ENCODE measurements around the gene MOB3A.

The MOB3A gene

DNA sequence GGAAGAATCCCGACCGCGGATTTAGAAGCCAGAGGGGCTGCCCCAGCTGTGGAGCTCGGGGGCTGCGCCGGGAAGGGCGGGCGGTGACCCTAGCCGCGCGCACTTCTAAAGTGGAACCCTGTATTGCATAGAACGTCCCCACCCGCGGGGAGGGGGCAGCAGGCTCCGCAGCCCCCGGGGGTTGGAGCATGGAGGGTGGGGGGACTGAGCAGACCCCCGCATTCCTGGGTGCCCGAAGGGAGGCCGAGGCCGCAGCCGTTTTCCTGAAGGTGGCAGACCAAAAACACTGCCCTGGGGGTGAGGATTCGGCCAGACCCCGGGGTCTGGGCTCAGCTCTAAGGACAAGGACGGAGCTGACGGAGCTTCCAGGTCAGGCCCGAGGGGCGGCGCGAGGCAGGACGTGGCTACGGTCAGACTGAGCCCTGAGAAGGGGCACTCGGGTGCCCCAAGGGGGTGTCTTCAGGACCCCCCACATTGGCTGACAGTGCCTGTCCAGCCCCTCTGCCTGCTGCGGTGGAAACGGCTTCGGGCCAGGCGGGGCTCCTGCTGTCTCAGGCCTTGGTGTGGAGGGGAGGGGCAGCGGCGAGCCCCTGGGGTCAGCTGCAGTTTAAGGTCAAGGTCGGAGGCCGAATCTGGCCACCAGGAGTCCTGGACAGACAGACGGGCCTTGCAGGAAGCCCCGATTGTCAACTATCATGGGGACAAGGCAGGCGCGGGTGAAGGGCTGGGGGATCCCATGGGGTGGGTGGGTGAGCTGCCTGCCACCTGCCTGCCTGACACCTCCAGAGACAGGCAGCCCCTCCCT, 57.6 kb downstream of the MOB3A start:
- no peaks in the 10 kb centered on the region for H3K9me3 ChIP-seq (ENCODE audit: control insufficient read depth, insufficient read depth, low read depth, low read length)
- H3K4me1 ChIP-seq (ENCODE audit: control insufficient read depth, insufficient read depth, low read length): peaks cover 13% of the 10 kb centered on the region
- TF ChIP-seq REPIN1 (tag by site-specific recombination; IDR thresholded peaks at IDR 0.05; ENCODE audit: low read depth) (no peak), GLIS1 (tag by site-specific recombination; IDR thresholded peaks at IDR 0.05) (no peak), ZNF214 (tag by site-specific recombination; IDR thresholded peaks at IDR 0.05; ENCODE audit: borderline replicate concordance) (no peak), ZNF324 (tag by site-specific recombination; IDR thresholded peaks at IDR 0.05) (no peak), ZNF548 (tag by site-specific recombination; IDR thresholded peaks at IDR 0.05) (no peak), ZBTB7A (tag by site-specific recombination; IDR thresholded peaks at IDR 0.05; ENCODE audit: low read depth) (no peak), HOXD13 (CRISPR knock-in tag; IDR thresholded peaks at IDR 0.05; ENCODE audit: borderline replicate concordance) (no peak), ZNF621 (tag by site-specific recombination; IDR thresholded peaks at IDR 0.05) (no peak), ZBTB17 (tag by site-specific recombination; IDR thresholded peaks at IDR 0.05) (no peak), ZNF544 (tag by site-specific recombination; IDR thresholded peaks at IDR 0.05) (no peak), GLI4 (tag by site-specific recombination; IDR thresholded peaks at IDR 0.05) (no peak), ZNF266 (tag by site-specific recombination; IDR thresholded peaks at IDR 0.05; ENCODE audit: low read depth) (no peak)
- TF ChIP-seq, protein P1, sequence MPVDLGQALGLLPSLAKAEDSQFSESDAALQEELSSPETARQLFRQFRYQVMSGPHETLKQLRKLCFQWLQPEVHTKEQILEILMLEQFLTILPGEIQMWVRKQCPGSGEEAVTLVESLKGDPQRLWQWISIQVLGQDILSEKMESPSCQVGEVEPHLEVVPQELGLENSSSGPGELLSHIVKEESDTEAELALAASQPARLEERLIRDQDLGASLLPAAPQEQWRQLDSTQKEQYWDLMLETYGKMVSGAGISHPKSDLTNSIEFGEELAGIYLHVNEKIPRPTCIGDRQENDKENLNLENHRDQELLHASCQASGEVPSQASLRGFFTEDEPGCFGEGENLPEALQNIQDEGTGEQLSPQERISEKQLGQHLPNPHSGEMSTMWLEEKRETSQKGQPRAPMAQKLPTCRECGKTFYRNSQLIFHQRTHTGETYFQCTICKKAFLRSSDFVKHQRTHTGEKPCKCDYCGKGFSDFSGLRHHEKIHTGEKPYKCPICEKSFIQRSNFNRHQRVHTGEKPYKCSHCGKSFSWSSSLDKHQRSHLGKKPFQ (tag by site-specific recombination; IDR thresholded peaks at IDR 0.05): no peak
- H3K27ac ChIP-seq (ENCODE audit: extremely low read depth, low read depth, low read length): no peak overlapping the region
- ChIA-PET CTCF (interaction anchor here (0.7 to 1.1 kb wide), 4 partner anchors 18 to 698 kb away, joined by 3 to 8 read pairs (median 3); no protein-coding TSS in a partner anchor), POLR2A (interaction anchor here (0.9 to 1.3 kb wide), 2 partner anchors 11 to 25 kb away, joined by 3 read pairs; no protein-coding TSS in a partner anchor)
- H3K4me3 ChIP-seq (ENCODE audit: low read depth, low read length): no peak overlapping the region
- H3K36me3 ChIP-seq (ENCODE audit: control insufficient read depth in 2 of 2, insufficient read depth in 1 of 2, low read length in 2 of 2): peaks cover 0 to 49% of the 10 kb centered on the region in 2 experiments; a peak in 2 of 3 replicates

DNA sequence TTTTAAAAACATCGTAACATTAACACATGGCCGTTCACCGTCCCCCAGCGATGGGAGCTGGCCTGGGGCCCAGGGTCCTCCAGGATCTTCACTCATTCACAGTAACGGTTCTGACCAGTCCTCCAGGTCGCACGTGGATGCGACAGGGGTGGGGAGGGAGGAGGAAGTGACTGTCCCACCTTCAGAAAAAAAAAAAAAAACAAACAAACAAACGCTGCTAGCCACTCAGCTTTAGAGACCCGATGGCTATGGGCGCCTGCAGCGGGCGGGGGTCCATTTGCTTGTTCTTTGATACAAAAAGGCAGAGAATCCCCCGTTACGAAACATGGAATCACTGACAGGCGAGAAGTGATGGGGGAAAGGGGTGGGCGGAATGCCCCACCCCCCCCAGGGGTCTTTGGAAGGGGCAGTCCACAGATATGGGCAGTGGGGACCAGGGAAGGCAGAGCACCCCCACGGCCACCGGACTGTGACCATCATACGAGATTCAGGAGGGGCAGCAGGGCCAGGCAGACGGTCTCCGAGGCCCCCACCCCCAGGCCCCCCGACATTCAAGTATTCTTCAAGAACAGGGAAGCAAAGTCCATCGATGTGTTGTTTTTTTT, 58.4 kb downstream of the MOB3A start:
- H3K36me3 ChIP-seq (ENCODE audit: control insufficient read depth in 2 of 2, insufficient read depth in 1 of 2, low read length in 2 of 2): peaks cover 0 to 42% of the 10 kb centered on the region in 2 experiments; a peak in 2 of 3 replicates
- H3K9me3 ChIP-seq (ENCODE audit: control insufficient read depth, insufficient read depth, low read depth, low read length): no peaks in the 10 kb centered on the region
- ChIA-PET CTCF (interaction anchor here (0.5 to 0.7 kb wide), 5 partner anchors 10 to 699 kb away, joined by 3 to 5 read pairs (median 3); no protein-coding TSS in a partner anchor), POLR2A (interaction anchor here (0.5 to 3.2 kb wide), 4 partner anchors 11 to 114 kb away, joined by 3 to 17 read pairs (median 4); no protein-coding TSS in a partner anchor)
- TF ChIP-seq, protein P2, sequence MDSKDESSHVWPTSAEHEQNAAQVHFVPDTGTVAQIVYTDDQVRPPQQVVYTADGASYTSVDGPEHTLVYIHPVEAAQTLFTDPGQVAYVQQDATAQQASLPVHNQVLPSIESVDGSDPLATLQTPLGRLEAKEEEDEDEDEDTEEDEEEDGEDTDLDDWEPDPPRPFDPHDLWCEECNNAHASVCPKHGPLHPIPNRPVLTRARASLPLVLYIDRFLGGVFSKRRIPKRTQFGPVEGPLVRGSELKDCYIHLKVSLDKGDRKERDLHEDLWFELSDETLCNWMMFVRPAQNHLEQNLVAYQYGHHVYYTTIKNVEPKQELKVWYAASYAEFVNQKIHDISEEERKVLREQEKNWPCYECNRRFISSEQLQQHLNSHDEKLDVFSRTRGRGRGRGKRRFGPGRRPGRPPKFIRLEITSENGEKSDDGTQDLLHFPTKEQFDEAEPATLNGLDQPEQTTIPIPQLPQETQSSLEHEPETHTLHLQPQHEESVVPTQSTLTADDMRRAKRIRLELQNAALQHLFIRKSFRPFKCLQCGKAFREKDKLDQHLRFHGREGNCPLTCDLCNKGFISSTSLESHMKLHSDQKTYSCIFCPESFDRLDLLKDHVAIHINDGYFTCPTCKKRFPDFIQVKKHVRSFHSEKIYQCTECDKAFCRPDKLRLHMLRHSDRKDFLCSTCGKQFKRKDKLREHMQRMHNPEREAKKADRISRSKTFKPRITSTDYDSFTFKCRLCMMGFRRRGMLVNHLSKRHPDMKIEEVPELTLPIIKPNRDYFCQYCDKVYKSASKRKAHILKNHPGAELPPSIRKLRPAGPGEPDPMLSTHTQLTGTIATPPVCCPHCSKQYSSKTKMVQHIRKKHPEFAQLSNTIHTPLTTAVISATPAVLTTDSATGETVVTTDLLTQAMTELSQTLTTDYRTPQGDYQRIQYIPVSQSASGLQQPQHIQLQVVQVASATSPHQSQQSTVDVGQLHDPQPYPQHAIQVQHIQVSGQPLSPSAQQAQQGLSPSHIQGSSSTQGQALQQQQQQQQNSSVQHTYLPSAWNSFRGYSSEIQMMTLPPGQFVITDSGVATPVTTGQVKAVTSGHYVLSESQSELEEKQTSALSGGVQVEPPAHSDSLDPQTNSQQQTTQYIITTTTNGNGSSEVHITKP (tag by site-specific recombination; IDR thresholded peaks at IDR 0.05): peak; percentile 61; the same call in 1 of the 2 replicates
- TF ChIP-seq, protein P3, sequence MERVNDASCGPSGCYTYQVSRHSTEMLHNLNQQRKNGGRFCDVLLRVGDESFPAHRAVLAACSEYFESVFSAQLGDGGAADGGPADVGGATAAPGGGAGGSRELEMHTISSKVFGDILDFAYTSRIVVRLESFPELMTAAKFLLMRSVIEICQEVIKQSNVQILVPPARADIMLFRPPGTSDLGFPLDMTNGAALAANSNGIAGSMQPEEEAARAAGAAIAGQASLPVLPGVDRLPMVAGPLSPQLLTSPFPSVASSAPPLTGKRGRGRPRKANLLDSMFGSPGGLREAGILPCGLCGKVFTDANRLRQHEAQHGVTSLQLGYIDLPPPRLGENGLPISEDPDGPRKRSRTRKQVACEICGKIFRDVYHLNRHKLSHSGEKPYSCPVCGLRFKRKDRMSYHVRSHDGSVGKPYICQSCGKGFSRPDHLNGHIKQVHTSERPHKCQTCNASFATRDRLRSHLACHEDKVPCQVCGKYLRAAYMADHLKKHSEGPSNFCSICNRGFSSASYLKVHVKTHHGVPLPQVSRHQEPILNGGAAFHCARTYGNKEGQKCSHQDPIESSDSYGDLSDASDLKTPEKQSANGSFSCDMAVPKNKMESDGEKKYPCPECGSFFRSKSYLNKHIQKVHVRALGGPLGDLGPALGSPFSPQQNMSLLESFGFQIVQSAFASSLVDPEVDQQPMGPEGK (tag by site-specific recombination; IDR thresholded peaks at IDR 0.05): 0 out of 2 replicates have a peak, but pooled peaks have one; percentile 22
- TF ChIP-seq, protein P4, sequence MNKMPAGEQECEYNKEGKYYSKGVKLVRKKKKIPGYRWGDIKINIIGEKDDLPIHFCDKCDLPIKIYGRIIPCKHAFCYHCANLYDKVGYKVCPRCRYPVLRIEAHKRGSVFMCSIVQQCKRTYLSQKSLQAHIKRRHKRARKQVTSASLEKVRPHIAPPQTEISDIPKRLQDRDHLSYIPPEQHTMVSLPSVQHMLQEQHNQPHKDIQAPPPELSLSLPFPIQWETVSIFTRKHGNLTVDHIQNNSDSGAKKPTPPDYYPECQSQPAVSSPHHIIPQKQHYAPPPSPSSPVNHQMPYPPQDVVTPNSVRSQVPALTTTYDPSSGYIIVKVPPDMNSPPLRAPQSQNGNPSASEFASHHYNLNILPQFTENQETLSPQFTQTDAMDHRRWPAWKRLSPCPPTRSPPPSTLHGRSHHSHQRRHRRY (tag by site-specific recombination; IDR thresholded peaks at IDR 0.05): no peak
- TF ChIP-seq ZNF510 (tag by site-specific recombination; IDR thresholded peaks at IDR 0.05; ENCODE audit: insufficient replicate concordance) (no peak), ZNF16 (tag by site-specific recombination; IDR thresholded peaks at IDR 0.05; ENCODE audit: low read depth) (no peak), ZNF654 (tag by site-specific recombination; IDR thresholded peaks at IDR 0.05; ENCODE audit: low read depth) (no peak)
- TF ChIP-seq, protein P5, sequence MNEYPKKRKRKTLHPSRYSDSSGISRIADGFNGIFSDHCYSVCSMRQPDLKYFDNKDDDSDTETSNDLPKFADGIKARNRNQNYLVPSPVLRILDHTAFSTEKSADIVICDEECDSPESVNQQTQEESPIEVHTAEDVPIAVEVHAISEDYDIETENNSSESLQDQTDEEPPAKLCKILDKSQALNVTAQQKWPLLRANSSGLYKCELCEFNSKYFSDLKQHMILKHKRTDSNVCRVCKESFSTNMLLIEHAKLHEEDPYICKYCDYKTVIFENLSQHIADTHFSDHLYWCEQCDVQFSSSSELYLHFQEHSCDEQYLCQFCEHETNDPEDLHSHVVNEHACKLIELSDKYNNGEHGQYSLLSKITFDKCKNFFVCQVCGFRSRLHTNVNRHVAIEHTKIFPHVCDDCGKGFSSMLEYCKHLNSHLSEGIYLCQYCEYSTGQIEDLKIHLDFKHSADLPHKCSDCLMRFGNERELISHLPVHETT (tag by site-specific recombination; IDR thresholded peaks at IDR 0.05): no peak
- H3K4me3 ChIP-seq (ENCODE audit: low read depth, low read length): no peak overlapping the region
- H3K4me1 ChIP-seq (ENCODE audit: control insufficient read depth, insufficient read depth, low read length): peaks cover 13% of the 10 kb centered on the region
- H3K27ac ChIP-seq (ENCODE audit: extremely low read depth, low read depth, low read length): no peak overlapping the region

All from HEK293 (cell line).